ENCODE data around the gene HSD17B12. TPM values are rescaled to one million over a fixed set of nuclear protein-coding genes. Genes with fewer than 3 reads are reported as not detected.

The HSD17B12 gene
- total RNA-seq, 1 experiment from 2014 or later = 307 TPM

GRCh38 chr11:43788421-43788820 lies 107.9 kb downstream of the HSD17B12 start:
- Histone ChIP-seq H3K27ac (ENCODE audit: low read depth, low read length, poor library complexity, severe bottlenecking) (peak overlapping the region; percentile 5), H3K4me1 (ENCODE audit: insufficient read depth, low read length, poor library complexity, severe bottlenecking) (peaks cover 11% of the 10 kb centered on the region), H3K27me3 (replicated peaks; ENCODE audit: insufficient read depth, low read depth, low read length, poor library complexity) (no peaks in the 10 kb centered on the region), H3K4me3 (ENCODE audit: low read depth, low read length, poor library complexity, severe bottlenecking) (no peak overlapping the region), H3K9me3 (ENCODE audit: low read depth, low read length, poor library complexity, severe bottlenecking) (peaks cover 11% of the 10 kb centered on the region), H3K36me3 (ENCODE audit: insufficient read depth, low read length, poor library complexity, severe bottlenecking) (peaks cover 12% of the 10 kb centered on the region)
- no peak for TF ChIP-seq CTCF (conservative IDR thresholded peaks at IDR 0.05; ENCODE audit: low read depth, low read length)
- no peak for TF ChIP-seq EZH2 (IDR thresholded peaks at IDR 0.05; ENCODE audit: borderline replicate concordance, low read depth, low read length, poor library complexity, severe bottlenecking)
- CTCF ChIA-PET = interaction anchor here (0.6 kb wide), 1 partner anchor 100 kb away, joined by 9 read pairs; no protein-coding TSS in a partner anchor
- DNase-seq (ENCODE audit: low spot score) = peak; percentile 78
- intact Hi-C loops (cut with micrococcal nuclease; ENCODE audit: unreplicated experiment) = no loop called here
- POLR2A ChIA-PET (ENCODE audit: low non-redundant PET) = interaction anchor here (0.6 to 0.7 kb wide), 2 partner anchors 57 to 79 kb away, joined by 4 to 13 read pairs; no protein-coding TSS in a partner anchor
- BruUV-seq (replicated peaks) = no TSS peak

GRCh38 chr11:43789700-43790443 lies 109.3 kb downstream of the HSD17B12 start:
- intact Hi-C loops (cut with micrococcal nuclease; ENCODE audit: unreplicated experiment) = no loop called here
- Histone ChIP-seq H3K27me3 (replicated peaks; ENCODE audit: insufficient read depth, low read depth, low read length, poor library complexity) (no peaks in the 10 kb centered on the region), H3K9me3 (ENCODE audit: low read depth, low read length, poor library complexity, severe bottlenecking) (peaks cover 1% of the 10 kb centered on the region), H3K4me1 (ENCODE audit: insufficient read depth, low read length, poor library complexity, severe bottlenecking) (peaks cover 11% of the 10 kb centered on the region), H3K36me3 (ENCODE audit: insufficient read depth, low read length, poor library complexity, severe bottlenecking) (peaks cover 9% of the 10 kb centered on the region), H3K27ac (ENCODE audit: low read depth, low read length, poor library complexity, severe bottlenecking) (no peak overlapping the region), H3K4me3 (ENCODE audit: low read depth, low read length, poor library complexity, severe bottlenecking) (no peak overlapping the region)
- no peak for DNase-seq (ENCODE audit: low spot score)
- no TSS peak for BruUV-seq (replicated peaks)
- ChIA-PET CTCF (interaction anchor here (0.7 kb wide), 1 partner anchor 21 kb away, joined by 3 read pairs; no protein-coding TSS in a partner anchor), POLR2A (ENCODE audit: low non-redundant PET) (no interaction called here)
- TF ChIP-seq CTCF (conservative IDR thresholded peaks at IDR 0.05; ENCODE audit: low read depth, low read length) (no peak), EZH2 (IDR thresholded peaks at IDR 0.05; ENCODE audit: borderline replicate concordance, low read depth, low read length, poor library complexity, severe bottlenecking) (no peak)

GRCh38 chr11:43790444-43790794 lies 109.9 kb downstream of the HSD17B12 start:
- H3K36me3 ChIP-seq (ENCODE audit: insufficient read depth, low read length, poor library complexity, severe bottlenecking) = peaks cover 11% of the 10 kb centered on the region
- CTCF ChIA-PET = no interaction called here

More at GRCh38 chr11:43790444-43790794, 109.9 kb downstream of the HSD17B12 start:
- no peak for TF ChIP-seq CTCF (conservative IDR thresholded peaks at IDR 0.05; ENCODE audit: low read depth, low read length)
- no peak for TF ChIP-seq EZH2 (IDR thresholded peaks at IDR 0.05; ENCODE audit: borderline replicate concordance, low read depth, low read length, poor library complexity, severe bottlenecking)
- BruUV-seq (replicated peaks) = no TSS peak
- H3K4me1 ChIP-seq (ENCODE audit: insufficient read depth, low read length, poor library complexity, severe bottlenecking) = peaks cover 11% of the 10 kb centered on the region
- H3K27ac ChIP-seq (ENCODE audit: low read depth, low read length, poor library complexity, severe bottlenecking) = no peak overlapping the region
- DNase-seq (ENCODE audit: low spot score) = no peak
- H3K4me3 ChIP-seq (ENCODE audit: low read depth, low read length, poor library complexity, severe bottlenecking) = no peak overlapping the region
- intact Hi-C loops (cut with micrococcal nuclease; ENCODE audit: unreplicated experiment) = no loop called here
- H3K9me3 ChIP-seq (ENCODE audit: low read depth, low read length, poor library complexity, severe bottlenecking) = no peaks in the 10 kb centered on the region
- no peaks in the 10 kb centered on the region for H3K27me3 ChIP-seq (replicated peaks; ENCODE audit: insufficient read depth, low read depth, low read length, poor library complexity)
- POLR2A ChIA-PET (ENCODE audit: low non-redundant PET) = no interaction called here
